IMR-90 (cell line): ENCODE data around the gene URAD. TPM values are rescaled to one million over a fixed set of nuclear protein-coding genes. Genes with fewer than 3 reads are reported as not detected.
"Not testable (repeated sequence)": the region's sequence is repeated elsewhere in the genome, so short reads cannot be mapped to it uniquely, and the experiment has no call there.

Experiments used
- ATAC-seq: fragments of 200-7000 bp; cut with Tn5 transposase; 2 replicates; pipeline ENCODE4 v1.9.1; 2020; ENCODE audit warnings: low read depth, mild to moderate bottlenecking, moderate library complexity
- BruUV-seq: library from RNA; stranded (reverse); fragments of 400-500 nt; replicated peaks from 2 replicates; lab custom pipeline; 2021; lab: Mats Ljungman, UMichigan
- CTCF ChIA-PET: fragments of 300-600 bp; formaldehyde crosslinking; extraction: SDS; loops from one replicate; lab custom pipeline; 2021; ENCODE audit warnings: antibody characterized with exemption; lab: Yijun Ruan, JAX
- POLR2A ChIA-PET: fragments of 300-600 bp; sonication (Branson Sonifier 250); formaldehyde crosslinking; loops from one replicate; lab custom pipeline; 2022; ENCODE audit warnings: antibody characterized with exemption; ENCODE audit not compliant: unreplicated experiment; lab: Charles Lee
- DNase-seq: peaks from one replicate; pipeline ENCODE4 v3.0.0; 2013
- H2AFZ ChIP-seq: replicated peaks from 2 replicates; pipeline ENCODE3; 2013; ENCODE audit warnings: low read length, mild to moderate bottlenecking; ENCODE audit not compliant: poor library complexity
- H2AK5ac ChIP-seq: 2 replicates; pipeline ENCODE4 v1.6.1; 2013; ENCODE audit warnings: low read depth, low read length, inconsistent platforms
- H2AK9ac ChIP-seq: replicated peaks from 2 replicates; pipeline ENCODE3; 2013; ENCODE audit warnings: mild to moderate bottlenecking, low read depth, low read length, moderate library complexity; ENCODE audit not compliant: poor library complexity
- H2BK120ac ChIP-seq: 2 replicates; pipeline ENCODE4 v1.6.1; 2013; ENCODE audit warnings: low read depth, low read length, inconsistent platforms
- H2BK15ac ChIP-seq: 3 replicates; pipeline ENCODE4 v1.6.1; 2013; ENCODE audit warnings: low read depth, low read length, inconsistent platforms
- H2BK20ac ChIP-seq: 2 replicates; pipeline ENCODE4 v1.6.1; 2013; ENCODE audit warnings: low read depth, mild to moderate bottlenecking, inconsistent platforms, low read length, moderate library complexity
- H2BK5ac ChIP-seq: 2 replicates; pipeline ENCODE4 v1.6.1; 2013; ENCODE audit warnings: mild to moderate bottlenecking, low read depth, low read length, inconsistent platforms; ENCODE audit not compliant: poor library complexity, severe bottlenecking
- H3K14ac ChIP-seq: replicated peaks from 2 replicates; pipeline ENCODE4 v1.6.1; 2013; ENCODE audit warnings: low read depth, low read length, inconsistent platforms
- H3K18ac ChIP-seq: 2 replicates; pipeline ENCODE4 v1.6.1; 2013; ENCODE audit warnings: low read depth, low read length, control low read depth
- H3K23ac ChIP-seq: 2 replicates; pipeline ENCODE4 v1.6.1; 2013; ENCODE audit warnings: low read depth, low read length, inconsistent platforms
- H3K27ac ChIP-seq: 2 replicates; pipeline ENCODE4 v1.5.1; 2013; ENCODE audit warnings: mild to moderate bottlenecking, control low read depth, low read length; ENCODE audit not compliant: insufficient read depth
- H3K27me3 ChIP-seq: 2 replicates; pipeline ENCODE4 v1.6.1; 2013; ENCODE audit warnings: low read length; ENCODE audit not compliant: control insufficient read depth, insufficient read depth
- H3K36me3 ChIP-seq: 2 replicates; pipeline ENCODE4 v1.6.1; 2013; ENCODE audit warnings: low read length, mixed read lengths; ENCODE audit not compliant: control insufficient read depth, insufficient read depth
- H3K4ac ChIP-seq: 2 replicates; pipeline ENCODE4 v1.6.1; 2013; ENCODE audit warnings: low read depth, low read length, inconsistent platforms
- H3K4me1 ChIP-seq: 2 replicates; pipeline ENCODE4 v1.6.1; 2013; ENCODE audit warnings: low read length, mixed read lengths; ENCODE audit not compliant: control insufficient read depth, insufficient read depth
- H3K4me2 ChIP-seq: 2 replicates; pipeline ENCODE4 v1.6.1; 2013; ENCODE audit warnings: low read depth, mild to moderate bottlenecking, control low read depth, low read length, moderate library complexity
- H3K4me3 ChIP-seq: 2 replicates; pipeline ENCODE4 v1.5.1; 2013; ENCODE audit warnings: low read depth, mild to moderate bottlenecking, control low read depth, low read length, moderate library complexity; ENCODE audit not compliant: insufficient read depth
- H3K56ac ChIP-seq: 2 replicates; pipeline ENCODE4 v1.6.1; 2013; ENCODE audit warnings: low read length, inconsistent platforms; ENCODE audit not compliant: insufficient read depth; ENCODE audit errors: extremely low read depth
- H3K79me1 ChIP-seq, 2 experiments: 2 replicates each; pipeline ENCODE4 v1.6.1; 2013; ENCODE audit warnings: low read length in 2 of 2, inconsistent platforms in 1 of 2, low read depth in 1 of 2
- H3K9ac ChIP-seq: 2 replicates; pipeline ENCODE4 v1.6.1; 2013; ENCODE audit warnings: low read depth, low read length, control low read depth
- H3K9me1 ChIP-seq: 2 replicates; pipeline ENCODE4 v1.6.1; 2013; ENCODE audit warnings: low read length, inconsistent platforms; ENCODE audit not compliant: insufficient read depth
- H3K9me3 ChIP-seq: 2 replicates; pipeline ENCODE4 v1.6.1; 2013; ENCODE audit warnings: low read length; ENCODE audit not compliant: control insufficient read depth, insufficient read depth
- H4K20me1 ChIP-seq: 2 replicates; pipeline ENCODE4 v1.6.1; 2013; ENCODE audit warnings: low read length, inconsistent platforms; ENCODE audit not compliant: insufficient read depth
- H4K5ac ChIP-seq: 2 replicates; pipeline ENCODE4 v1.6.1; 2013; ENCODE audit warnings: mild to moderate bottlenecking, low read depth, low read length, control low read depth
- H4K8ac ChIP-seq, 2 experiments: 2 replicates each; pipeline ENCODE4 v1.6.1; 2013; ENCODE audit warnings: low read depth in 2 of 2, low read length in 2 of 2, control low read depth in 1 of 2, inconsistent platforms in 1 of 2
- H4K91ac ChIP-seq: 2 replicates; pipeline ENCODE4 v1.6.1; 2013; ENCODE audit warnings: low read depth, low read length, inconsistent platforms; ENCODE audit not compliant: insufficient read depth
- WGBS, 2 experiments: methylation state at CpG; one replicate each; pipeline versions ENCODE4 v1.1.5 to v1.1.7; 2013; ENCODE audit warnings: missing lambda C conversion rate in 2 of 2; ENCODE audit not compliant: insufficient read length in 1 of 2; ENCODE audit errors: extremely low coverage in 2 of 2; 5-methylcytosine and 5-hydroxymethylcytosine counted together
- dilution Hi-C: fragments of 300-500 bp; cut with HindIII; formaldehyde crosslinking; loops from one replicate; pipeline ENCODE4 v1.14.3; 2018; ENCODE audit warnings: low sequenced_read_pairs; ENCODE audit not compliant: unreplicated experiment
- in situ Hi-C: fragments of 300-500 bp; cut with MboI; formaldehyde crosslinking; loops from 3 replicates; pipeline ENCODE4 v1.14.3; 2019; ENCODE audit warnings: low sequenced_read_pairs, inconsistent platforms, mixed read lengths
- intact Hi-C: fragments of 100-400 bp; cut with micrococcal nuclease; formaldehyde crosslinking; loops from 2 replicates; pipeline ENCODE4 v1.10.0; 2022
- polyA plus RNA-seq, 3 experiments: library from polyadenylated mRNA; depleted of rRNA; stranded (reverse); fragments of >200 nt; gene quantifications; 2 replicates each; pipeline ENCODE4 v1.2.3, GENCODE V29; 2012; ENCODE audit warnings: low replicate concordance in 1 of 3
- total RNA-seq: library from RNA; depleted of rRNA; stranded (reverse); fragments of >200 nt; gene quantifications from 2 replicates; pipeline ENCODE4 v1.2.3, GENCODE V29; 2012

The URAD gene
- total and polyA plus RNA-seq, 2 of the 4 experiments (the other 2 are of a cell fraction) = not detected

DNA sequence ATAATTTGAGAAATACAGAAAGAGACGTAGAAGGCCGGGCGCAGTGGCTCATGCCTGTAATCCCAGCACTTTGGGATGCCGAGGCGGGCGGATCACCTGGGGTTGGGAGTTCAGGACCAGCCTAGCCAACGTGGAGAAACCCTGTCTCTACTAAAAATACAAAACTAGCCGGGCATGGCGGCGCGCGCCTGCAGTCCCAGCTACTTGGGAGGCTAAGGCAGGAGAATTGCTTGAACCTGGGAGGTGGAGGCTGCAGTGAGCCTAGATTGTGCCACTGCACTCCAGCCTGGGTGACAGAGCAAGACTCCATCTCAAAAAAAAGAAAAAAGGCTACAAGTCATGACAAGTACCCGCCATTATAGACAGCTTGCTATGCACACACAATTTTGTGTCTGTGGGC is 16.5 kb upstream of the URAD start:
- CTCF ChIA-PET, in situ Hi-C loops, H3K9ac ChIP-seq, dilution Hi-C loops, POLR2A ChIA-PET, H2AK5ac ChIP-seq, DNase-seq, H3K56ac ChIP-seq, H2BK5ac ChIP-seq, H2BK20ac ChIP-seq, intact Hi-C loops, H3K4me2 ChIP-seq, H4K91ac ChIP-seq, H3K18ac ChIP-seq, H3K4me1 ChIP-seq, H2BK120ac ChIP-seq, H4K5ac ChIP-seq, H3K23ac ChIP-seq, H3K27me3 ChIP-seq, H3K4ac ChIP-seq, H3K27ac ChIP-seq, H3K14ac ChIP-seq, H4K8ac ChIP-seq, ATAC-seq, H3K36me3 ChIP-seq, H3K4me3 ChIP-seq, BruUV-seq, H3K79me1 ChIP-seq, H3K9me3 ChIP-seq, H2AFZ ChIP-seq, H3K9me1 ChIP-seq, H2BK15ac ChIP-seq, H4K20me1 ChIP-seq, H2AK9ac ChIP-seq: not testable (repeated sequence)
- no CpG with 5 or more reads among the region's 13 CpGs for WGBS, 2 experiments
